HepG2 (cell line): ENCODE results near the gene KCNQ5.

Experiments
- AGO1 ChIP-seq: fragments of 200-400 bp; formaldehyde crosslinking; IDR thresholded peaks from 2 replicates; pipeline ENCODE4 v1.6.1; 2017; ENCODE audit warnings: mild to moderate bottlenecking, low read depth, low read length, moderate library complexity; ENCODE audit not compliant: poor library complexity, severe bottlenecking
- CTCF ChIP-seq: sonication (generic); formaldehyde crosslinking; IDR thresholded peaks from 2 replicates; pipeline ENCODE4 v1.5.0; 2020; ENCODE audit warnings: mild to moderate bottlenecking, missing genetic modification reagents, moderate library complexity
- EP300 ChIP-seq, 3 experiments: sonication (generic) in 1 of 3; formaldehyde crosslinking in 1 of 3; IDR thresholded peaks; 2 replicates each; pipeline versions ENCODE4 v1.5.1 to v1.6.1; 2011 to 2020; ENCODE audit warnings: low read depth in 2 of 3, low read length in 2 of 3, borderline replicate concordance in 1 of 3, improper control_type of control experiment in 1 of 3, mild to moderate bottlenecking in 1 of 3, missing genetic modification reagents in 1 of 3, moderate library complexity in 1 of 3
- EZH2 ChIP-seq: conservative IDR thresholded peaks from 2 replicates; pipeline ENCODE4 v1.6.1; 2012; ENCODE audit warnings: mild to moderate bottlenecking, low read depth, low read length, moderate library complexity
- GABPA ChIP-seq, 2 experiments: IDR thresholded peaks; 2 replicates each; pipeline ENCODE4 v1.6.1; 2011 to 2016; ENCODE audit warnings: low read depth in 2 of 2, low read length in 1 of 2, missing biosample characterization in 1 of 2, missing genetic modification characterization in 1 of 2
- HMG20A ChIP-seq: IDR thresholded peaks from 2 replicates; pipeline ENCODE4 v1.6.1; 2016; ENCODE audit warnings: borderline replicate concordance
- TP53 ChIP-seq: sonication (generic); formaldehyde crosslinking; conservative IDR thresholded peaks from 2 replicates; pipeline ENCODE4 v1.4.0; 2020; ENCODE audit warnings: missing genetic modification reagents
- ZBTB20 ChIP-seq: sonication (generic); formaldehyde crosslinking; IDR thresholded peaks from 2 replicates; pipeline ENCODE4 v1.8.1; 2023; ENCODE audit warnings: missing genetic modification reagents, low read depth, mild to moderate bottlenecking, borderline replicate concordance
- ZNF292 ChIP-seq: sonication (generic); formaldehyde crosslinking; IDR thresholded peaks from 2 replicates; pipeline ENCODE4 v1.8.1; 2022; ENCODE audit warnings: mild to moderate bottlenecking, low read depth, missing genetic modification reagents, borderline replicate concordance
- ZNF768 ChIP-seq: sonication (generic); formaldehyde crosslinking; IDR thresholded peaks from 2 replicates; pipeline ENCODE4 v1.4.0; 2020; ENCODE audit warnings: missing genetic modification reagents

GRCh38 chr6:73156793-73157767 is 535.2 kb downstream of the KCNQ5 start:
- no peak for TF ChIP-seq EZH2
- TF ChIP-seq ZBTB20 (CRISPR knock-in tag), result no peak
- no peak for TF ChIP-seq ZNF768 (CRISPR knock-in tag)
- TF ChIP-seq TP53 (CRISPR knock-in tag), result no peak
- no peak for TF ChIP-seq GABPA (IDR thresholded peaks at IDR 0.05; ENCODE audit: low read depth, low read length)
- no peak for TF ChIP-seq GABPA (CRISPR knock-in tag; IDR thresholded peaks at IDR 0.05; ENCODE audit: low read depth)
- TF ChIP-seq CTCF (CRISPR knock-in tag), result no peak
- TF ChIP-seq EP300 (IDR thresholded peaks at IDR 0.05; ENCODE audit: low read depth in 2 of 2, low read length in 2 of 2), result no peak
- no peak for TF ChIP-seq EP300 (CRISPR knock-in tag; IDR thresholded peaks at IDR 0.05; ENCODE audit: borderline replicate concordance)
- TF ChIP-seq AGO1, result no peak
- no peak for TF ChIP-seq HMG20A (CRISPR knock-in tag)
- TF ChIP-seq ZNF292 (CRISPR knock-in tag), result no peak
